Lower leg skin (tissue), 4 donors: Measurements from ENCODE around the gene ETFA. TPM values are rescaled to one million over a fixed set of nuclear protein-coding genes. Genes with fewer than 3 reads are reported as not detected.

Experiments used
- DNase-seq, 2 donors: peaks; one replicate each; pipeline ENCODE4 v3.0.0-alpha.2; 2019; ENCODE audit warnings: low spot score in 2 of 2
- H3K4me3 ChIP-seq: fragments of 200-600 bp; sonication (generic); 2 replicates; pipeline ENCODE4 v1.5.1; 2017; ENCODE audit warnings: mild to moderate bottlenecking, low read depth; ENCODE audit not compliant: poor library complexity, severe bottlenecking
- CTCF ChIP-seq, 3 donors: fragments of 450-650 bp; IDR thresholded peaks; one replicate each; pipeline ENCODE4 v1.5.1; 2016; ENCODE audit warnings: antibody characterized with exemption in 3 of 3, mild to moderate bottlenecking in 3 of 3, moderate library complexity in 2 of 3
- POLR2A ChIP-seq, 2 donors: fragments of 450-650 bp; IDR thresholded peaks; one replicate each; pipeline ENCODE4 v1.6.1; 2016 to 2017; ENCODE audit warnings: antibody characterized with exemption in 2 of 2, mild to moderate bottlenecking in 1 of 2, moderate library complexity in 1 of 2
- WGBS, 2 donors: methylation state at CpG; one replicate each; pipeline ENCODE4 v1.1.5; 2018; 5-methylcytosine and 5-hydroxymethylcytosine counted together
- intact Hi-C: fragments of 100-400 bp; cut with DNase I; formaldehyde crosslinking; loops from one replicate; pipeline ENCODE4 v1.15.0; 2023; ENCODE audit warnings: low total_unique reads
- total RNA-seq, 4 donors: library from RNA; depleted of rRNA; stranded (reverse); fragments of >200 nt; gene quantifications; one replicate each; pipeline ENCODE4 v1.1.0, GENCODE V29; 2016

ETFA gene
- total RNA-seq, 4 donors from 2014 or later: 65.1 to 110 (median 67.5) TPM

- whole genome bisulfite sequencing, 2 donors: 69 to 71% methylated on average over 2 of the region's 2 CpGs
- no peak for TF ChIP-seq CTCF (IDR thresholded peaks at IDR 0.05)
- no peak for TF ChIP-seq POLR2A (IDR thresholded peaks at IDR 0.05)
- DNase-seq: peak in 1 of 2 donors; percentile 8
- no peak overlapping the region for H3K4me3 ChIP-seq
- intact Hi-C loops: no loop called here
Measured at GRCh38 chr15:76208786-76209424, 102.4 kb downstream of the ETFA start.

GRCh38 chr15:76208084-76208785 is 103.0 kb downstream of the ETFA start:
- intact Hi-C loops: no loop called here
- WGBS, 2 donors: 88 to 92% methylated on average over 8 of the region's 8 CpGs
- DNase-seq: no peak
- H3K4me3 ChIP-seq: no peak overlapping the region
- TF ChIP-seq CTCF (IDR thresholded peaks at IDR 0.05) (no peak), POLR2A (IDR thresholded peaks at IDR 0.05) (no peak)

GRCh38 chr15:76206325-76206976 is 104.8 kb downstream of the ETFA start:
- DNase-seq: peak in 1 of 2 donors; percentile 91
- no peak for TF ChIP-seq POLR2A (IDR thresholded peaks at IDR 0.05)
- TF ChIP-seq CTCF (IDR thresholded peaks at IDR 0.05): no peak
- intact Hi-C loops: no loop called here
- no peak overlapping the region for H3K4me3 ChIP-seq
- 26 to 52% methylated on average over 4 of the region's 4 CpGs for WGBS, 2 donors

GRCh38 chr15:76204916-76205460 is 106.3 kb downstream of the ETFA start:
- TF ChIP-seq CTCF (IDR thresholded peaks at IDR 0.05) (no peak), POLR2A (IDR thresholded peaks at IDR 0.05) (no peak)
- intact Hi-C loops: no loop called here
- peak in 1 of 2 donors; percentile 73 for DNase-seq
- no peak overlapping the region for H3K4me3 ChIP-seq
- WGBS, 2 donors: 92% methylated on average over 11 of the region's 11 CpGs

GRCh38 chr15:76204109-76204845 is 107.0 kb downstream of the ETFA start:
- intact Hi-C loops: no loop called here
- DNase-seq: peak in 1 of 2 donors; percentile 67
- H3K4me3 ChIP-seq: no peak overlapping the region
- TF ChIP-seq POLR2A (IDR thresholded peaks at IDR 0.05) (no peak), CTCF (IDR thresholded peaks at IDR 0.05) (no peak)
- WGBS, 2 donors: 81 to 84% methylated on average over 18 of the region's 18 CpGs
